Liver (tissue), 9 donors: ENCODE measurements around the gene USP15. TPM values are rescaled to one million over a fixed set of nuclear protein-coding genes. Genes with fewer than 3 reads are reported as not detected.

Source experiments
- DNase-seq: peaks from one replicate; pipeline ENCODE4 v3.0.0-alpha.2; 2017; ENCODE audit warnings: low spot score
- H3K27ac ChIP-seq, 2 donors: one replicate each; pipeline ENCODE4 v1.7.0; 2013; ENCODE audit warnings: inconsistent platforms in 2 of 2, low read length in 2 of 2, control low read depth in 1 of 2, low read depth in 1 of 2, mild to moderate bottlenecking in 1 of 2
- H3K27me3 ChIP-seq, 4 donors: one replicate each; pipeline versions ENCODE4 v1.6.1 to v1.7.0; 2013; ENCODE audit warnings: low read length in 3 of 4, inconsistent platforms in 1 of 4, mild to moderate bottlenecking in 1 of 4, moderate library complexity in 1 of 4; ENCODE audit not compliant: control insufficient read depth in 4 of 4, insufficient read depth in 4 of 4
- H3K36me3 ChIP-seq, 4 donors: one replicate each; pipeline versions ENCODE4 v1.6.1 to v1.7.0; 2013; ENCODE audit warnings: low read length in 3 of 4, mild to moderate bottlenecking in 3 of 4, low read depth in 1 of 4, moderate library complexity in 1 of 4; ENCODE audit not compliant: control insufficient read depth in 4 of 4, insufficient read depth in 3 of 4
- H3K4me1 ChIP-seq, 4 donors: one replicate each; pipeline versions ENCODE4 v1.6.1 to v1.7.0; 2013; ENCODE audit warnings: low read length in 3 of 4, mild to moderate bottlenecking in 3 of 4, moderate library complexity in 1 of 4; ENCODE audit not compliant: control insufficient read depth in 4 of 4, insufficient read depth in 4 of 4
- H3K4me3 ChIP-seq, 3 donors: one replicate each; pipeline versions ENCODE4 v1.6.1 to v1.7.0; 2013; ENCODE audit warnings: low read length in 3 of 3, control low read depth in 1 of 3, low read depth in 1 of 3, mild to moderate bottlenecking in 1 of 3
- H3K9ac ChIP-seq, 2 donors: one replicate each; pipeline ENCODE4 v1.7.0; 2013; ENCODE audit warnings: low read length in 2 of 2, mild to moderate bottlenecking in 2 of 2, moderate library complexity in 2 of 2, control low read depth in 1 of 2, low read depth in 1 of 2
- H3K9me3 ChIP-seq, 4 donors: one replicate each; pipeline versions ENCODE4 v1.6.1 to v1.7.0; 2013; ENCODE audit warnings: low read length in 3 of 4; ENCODE audit not compliant: control insufficient read depth in 4 of 4
- CTCF ChIP-seq: fragments of 150-350 bp; IDR thresholded peaks from 2 replicates; pipeline ENCODE4 v1.5.1; 2017; ENCODE audit warnings: improper control_type of control experiment, low read depth, low read length; ENCODE audit not compliant: missing input control
- FOXA2 ChIP-seq: IDR thresholded peaks from 2 replicates; pipeline ENCODE4 v1.6.1; 2016; ENCODE audit warnings: antibody characterized with exemption
- HNF4G ChIP-seq: IDR thresholded peaks from 2 replicates; pipeline ENCODE4 v1.6.1; 2016; ENCODE audit warnings: antibody characterized with exemption
- JUND ChIP-seq, 2 donors: IDR thresholded peaks; 2 replicates each; pipeline ENCODE4 v1.6.1; 2016; ENCODE audit warnings: antibody characterized with exemption in 2 of 2
- MAX ChIP-seq: IDR thresholded peaks from 2 replicates; pipeline ENCODE4 v1.6.1; 2016; ENCODE audit warnings: antibody characterized with exemption
- NR2F2 ChIP-seq: IDR thresholded peaks from 2 replicates; pipeline ENCODE4 v1.6.1; 2016; ENCODE audit warnings: antibody characterized with exemption
- REST ChIP-seq: IDR thresholded peaks from 2 replicates; pipeline ENCODE4 v1.6.1; 2016; ENCODE audit warnings: antibody characterized with exemption, mild to moderate bottlenecking
- RXRA ChIP-seq, 2 donors: IDR thresholded peaks; 2 replicates each; pipeline ENCODE4 v1.6.1; 2017 to 2018; ENCODE audit warnings: antibody characterized with exemption in 2 of 2, mild to moderate bottlenecking in 1 of 2
- TAF1 ChIP-seq: conservative IDR thresholded peaks from 2 replicates; pipeline ENCODE4 v1.6.1; 2016; ENCODE audit warnings: antibody characterized with exemption, mild to moderate bottlenecking
- YY1 ChIP-seq: IDR thresholded peaks from 2 replicates; pipeline ENCODE4 v1.6.1; 2016; ENCODE audit warnings: antibody characterized with exemption, mild to moderate bottlenecking
- ZBTB33 ChIP-seq: IDR thresholded peaks from 2 replicates; pipeline ENCODE4 v1.6.1; 2016; ENCODE audit warnings: antibody characterized with exemption
- WGBS: extraction: QIAGEN DNeasy Blood & Tissue Kit; methylation state at CpG from one replicate; pipeline ENCODE4 v1.1.7; 2013; 5-methylcytosine and 5-hydroxymethylcytosine counted together
- polyA plus RNA-seq, 2 donors: library from polyadenylated mRNA; stranded (reverse) in 1 of 2; unstranded in 1 of 2; fragments of 200-250 nt in 1 of 2; fragments of >200 nt in 1 of 2; fragmentation: Nextera tagmentation in 1 of 2; extraction: Ambion mirVana in 1 of 2; gene quantifications; one replicate each; pipeline versions ENCODE4 v1.2.1 to v1.2.3, GENCODE V29; 2013 to 2015
- total RNA-seq, 2 donors: library from RNA; depleted of rRNA; stranded (reverse); fragments of >200 nt; gene quantifications; one replicate each; pipeline ENCODE4 v1.2.3, GENCODE V29; 2014
- donor health status: healthy.
- donor health status: healthy.
- donor health status: healthy.
- donor health status: healthy.
- donor health status: healthy.

USP15 gene
- total and polyA plus RNA-seq, 4 donors = 16.6 to 188 (median 56.5) TPM

GRCh38 chr12:62372134-62372533 lies 111.9 kb downstream of the USP15 start:
- peaks cover 0 to 2% (median 0%) of the 10 kb centered on the region in 4 donors for H3K36me3 ChIP-seq
- no peak for DNase-seq
- no peak for TF ChIP-seq JUND (IDR thresholded peaks at IDR 0.05)
- no peak for TF ChIP-seq REST
- TF ChIP-seq CTCF = no peak
- no peak for TF ChIP-seq MAX
- no peak for TF ChIP-seq NR2F2
- no peak for TF ChIP-seq ZBTB33
- no peak for TF ChIP-seq RXRA (IDR thresholded peaks at IDR 0.05)
- TF ChIP-seq HNF4G = no peak
- TF ChIP-seq TAF1 = no peak
- TF ChIP-seq YY1 = no peak
- no peak for TF ChIP-seq FOXA2
- no peak overlapping the region for H3K4me3 ChIP-seq
- H3K9me3 ChIP-seq = no peaks in the 10 kb centered on the region
- 94% methylated on average over 2 of the region's 2 CpGs for WGBS
- peaks cover 0 to 2% (median 0%) of the 10 kb centered on the region in 4 donors for H3K4me1 ChIP-seq
- no peaks in the 10 kb centered on the region for H3K27me3 ChIP-seq
- H3K27ac ChIP-seq = no peak overlapping the region
- H3K9ac ChIP-seq = no peak overlapping the region

- Histone ChIP-seq H3K27me3 (no peaks in the 10 kb centered on the region), H3K4me1 (peaks cover 0 to 2% (median 0%) of the 10 kb centered on the region in 4 donors), H3K36me3 (peaks cover 0 to 2% (median 0%) of the 10 kb centered on the region in 4 donors), H3K9me3 (no peaks in the 10 kb centered on the region), H3K9ac (no peak overlapping the region), H3K27ac (no peak overlapping the region), H3K4me3 (no peak overlapping the region)
- WGBS = 76% methylated on average over 1 of the region's 1 CpG
- DNase-seq = no peak
- no peak for TF ChIP-seq ZBTB33
Measured at GRCh38 chr12:62372825-62373224, 112.6 kb downstream of the USP15 start.
